ENCODE measurements around the gene TBX3. TPM values are rescaled to one million over a fixed set of nuclear protein-coding genes. Genes with fewer than 3 reads are reported as not detected.

Gene TBX3
- total and polyA plus RNA-seq, 4 donors, result 6.9 to 8.6 (median 8.0) TPM

- Histone ChIP-seq H3K27me3 (ENCODE audit: control insufficient read depth, insufficient read depth, low read length) (peaks cover 9% of the 10 kb centered on the region), H3K27ac (ENCODE audit: low read depth, low read length) (no peak overlapping the region), H3K9me3 (ENCODE audit: control insufficient read depth, insufficient read depth, low read length) (no peaks in the 10 kb centered on the region), H3K4me3 (ENCODE audit: low read depth, low read length) (no peak overlapping the region), H3K36me3 (ENCODE audit: control insufficient read depth, insufficient read depth, low read length) (no peaks in the 10 kb centered on the region), H3K4me1 (ENCODE audit: control insufficient read depth, insufficient read depth, low read length) (no peaks in the 10 kb centered on the region)
- 70% methylated on average over 4 of the region's 6 CpGs for WGBS (ENCODE audit: insufficient coverage)
- DNase-seq (ENCODE audit: low read depth in 4 of 6, low spot score in 6 of 6), result no peak
Measured at GRCh38 chr12:114638790-114639435, 45.1 kb downstream of the TBX3 start.

GRCh38 chr12:114636723-114637480, 47.1 kb downstream of the TBX3 start:
- no peak overlapping the region for H3K27ac ChIP-seq (ENCODE audit: low read depth, low read length)
- WGBS (ENCODE audit: insufficient coverage), result 47% methylated on average over 11 of the region's 15 CpGs
- no peaks in the 10 kb centered on the region for H3K36me3 ChIP-seq (ENCODE audit: control insufficient read depth, insufficient read depth, low read length)
- H3K4me1 ChIP-seq (ENCODE audit: control insufficient read depth, insufficient read depth, low read length), result no peaks in the 10 kb centered on the region
- DNase-seq (ENCODE audit: low read depth in 4 of 6, low spot score in 6 of 6), result peak in 2 of 6 donors; percentile 17 to 55
- no peak overlapping the region for H3K4me3 ChIP-seq (ENCODE audit: low read depth, low read length)
- no peaks in the 10 kb centered on the region for H3K9me3 ChIP-seq (ENCODE audit: control insufficient read depth, insufficient read depth, low read length)
- H3K27me3 ChIP-seq (ENCODE audit: control insufficient read depth, insufficient read depth, low read length), result peaks cover 3% of the 10 kb centered on the region

GRCh38 chr12:114631242-114631641, 52.7 kb downstream of the TBX3 start:
- Histone ChIP-seq H3K27me3 (ENCODE audit: control insufficient read depth, insufficient read depth, low read length) (peaks cover 5% of the 10 kb centered on the region), H3K27ac (ENCODE audit: low read depth, low read length) (no peak overlapping the region), H3K9me3 (ENCODE audit: control insufficient read depth, insufficient read depth, low read length) (no peaks in the 10 kb centered on the region), H3K36me3 (ENCODE audit: control insufficient read depth, insufficient read depth, low read length) (no peaks in the 10 kb centered on the region), H3K4me1 (ENCODE audit: control insufficient read depth, insufficient read depth, low read length) (no peaks in the 10 kb centered on the region), H3K4me3 (ENCODE audit: low read depth, low read length) (no peak overlapping the region)
- 100% methylated on average over 1 of the region's 7 CpGs for WGBS (ENCODE audit: insufficient coverage)
- no peak for DNase-seq (ENCODE audit: low read depth in 4 of 6, low spot score in 6 of 6)

GRCh38 chr12:114628199-114628598, 55.8 kb downstream of the TBX3 start:
- Histone ChIP-seq H3K36me3 (ENCODE audit: control insufficient read depth, insufficient read depth, low read length) (no peaks in the 10 kb centered on the region), H3K4me3 (ENCODE audit: low read depth, low read length) (no peak overlapping the region), H3K9me3 (ENCODE audit: control insufficient read depth, insufficient read depth, low read length) (no peaks in the 10 kb centered on the region), H3K27ac (ENCODE audit: low read depth, low read length) (no peak overlapping the region), H3K27me3 (ENCODE audit: control insufficient read depth, insufficient read depth, low read length) (peaks cover 5% of the 10 kb centered on the region), H3K4me1 (ENCODE audit: control insufficient read depth, insufficient read depth, low read length) (no peaks in the 10 kb centered on the region)
- no peak for DNase-seq (ENCODE audit: low read depth in 4 of 6, low spot score in 6 of 6)
- WGBS (ENCODE audit: insufficient coverage), result 67% methylated on average over 1 of the region's 5 CpGs

GRCh38 chr12:114627393-114627792, 56.6 kb downstream of the TBX3 start:
- no peak overlapping the region for H3K4me3 ChIP-seq (ENCODE audit: low read depth, low read length)
- H3K36me3 ChIP-seq (ENCODE audit: control insufficient read depth, insufficient read depth, low read length), result no peaks in the 10 kb centered on the region
- H3K27me3 ChIP-seq (ENCODE audit: control insufficient read depth, insufficient read depth, low read length), result peaks cover 5% of the 10 kb centered on the region
- H3K27ac ChIP-seq (ENCODE audit: low read depth, low read length), result no peak overlapping the region
- no peak for DNase-seq (ENCODE audit: low read depth in 4 of 6, low spot score in 6 of 6)
- H3K4me1 ChIP-seq (ENCODE audit: control insufficient read depth, insufficient read depth, low read length), result no peaks in the 10 kb centered on the region
- no peaks in the 10 kb centered on the region for H3K9me3 ChIP-seq (ENCODE audit: control insufficient read depth, insufficient read depth, low read length)

- Histone ChIP-seq H3K9me3 (ENCODE audit: control insufficient read depth, insufficient read depth, low read length) (no peaks in the 10 kb centered on the region), H3K36me3 (ENCODE audit: control insufficient read depth, insufficient read depth, low read length) (no peaks in the 10 kb centered on the region), H3K4me3 (ENCODE audit: low read depth, low read length) (no peak overlapping the region), H3K27me3 (ENCODE audit: control insufficient read depth, insufficient read depth, low read length) (peaks cover 1% of the 10 kb centered on the region), H3K27ac (ENCODE audit: low read depth, low read length) (no peak overlapping the region), H3K4me1 (ENCODE audit: control insufficient read depth, insufficient read depth, low read length) (no peaks in the 10 kb centered on the region)
- peak in 2 of 6 donors; percentile 31 to 43 for DNase-seq (ENCODE audit: low read depth in 4 of 6, low spot score in 6 of 6)
- whole genome bisulfite sequencing (ENCODE audit: insufficient coverage), result no CpG with 5 or more reads among the region's 7 CpGs
Measured at GRCh38 chr12:114625294-114625851, 58.6 kb downstream of the TBX3 start.

GRCh38 chr12:114623737-114624136, 60.2 kb downstream of the TBX3 start:
- H3K27ac ChIP-seq (ENCODE audit: low read depth, low read length), result no peak overlapping the region
- DNase-seq (ENCODE audit: low read depth in 4 of 6, low spot score in 6 of 6), result no peak
- no peaks in the 10 kb centered on the region for H3K27me3 ChIP-seq (ENCODE audit: control insufficient read depth, insufficient read depth, low read length)
- H3K4me1 ChIP-seq (ENCODE audit: control insufficient read depth, insufficient read depth, low read length), result no peaks in the 10 kb centered on the region
- H3K4me3 ChIP-seq (ENCODE audit: low read depth, low read length), result no peak overlapping the region
- no peaks in the 10 kb centered on the region for H3K36me3 ChIP-seq (ENCODE audit: control insufficient read depth, insufficient read depth, low read length)
- H3K9me3 ChIP-seq (ENCODE audit: control insufficient read depth, insufficient read depth, low read length), result no peaks in the 10 kb centered on the region

Small RNAs within 50 kb of the gene (small RNA-seq; reads per million reads assigned to genes)
- gene RF00019 (ENCODE audit: low replicate concordance), result not detected
